Fibroblast of the aortic adventitia (primary cell): ENCODE data around the gene DNMT3A. TPM values are rescaled to one million over a fixed set of nuclear protein-coding genes. Genes with fewer than 3 reads are reported as not detected.

Experiments used
- DNase-seq: peaks from one replicate; pipeline ENCODE4 v3.0.0-alpha.2; 2010; ENCODE audit warnings: low read depth
- H3K4me3 ChIP-seq: 2 replicates; pipeline ENCODE4 v1.5.1; 2011; ENCODE audit warnings: low read depth, mild to moderate bottlenecking, control low read depth, low read length, moderate library complexity
- CTCF ChIP-seq: IDR thresholded peaks from 2 replicates; pipeline ENCODE4 v1.5.1; 2011; ENCODE audit warnings: mild to moderate bottlenecking, low read length, control low read depth, inconsistent platforms; ENCODE audit not compliant: insufficient read depth
- total RNA-seq: library from RNA; depleted of rRNA; stranded (reverse); fragments of >200 nt; gene quantifications from 2 replicates; pipeline ENCODE4 v1.2.3, GENCODE V29; 2012; ENCODE audit warnings: low replicate concordance

The DNMT3A gene
- total RNA-seq, 1 donor: 10.8 TPM

- no peak for TF ChIP-seq CTCF
- no peak for DNase-seq
- peak overlapping the region; percentile 42 for H3K4me3 ChIP-seq
These were observed 19.7 kb upstream of the DNMT3A start for GRCh38 chr2:25361261-25362048.

GRCh38 chr2:25358836-25359235, 17.1 kb upstream of the DNMT3A start:
- H3K4me3 ChIP-seq: no peak overlapping the region
- TF ChIP-seq CTCF: no peak
- DNase-seq: no peak

- TF ChIP-seq CTCF: no peak
- no peak overlapping the region for H3K4me3 ChIP-seq
- DNase-seq: no peak
These were observed 16.6 kb upstream of the DNMT3A start for GRCh38 chr2:25358249-25358815.

GRCh38 chr2:25356088-25356487, 14.4 kb upstream of the DNMT3A start:
- TF ChIP-seq CTCF: no peak
- H3K4me3 ChIP-seq: no peak overlapping the region
- DNase-seq: no peak

GRCh38 chr2:25355270-25355669, 13.5 kb upstream of the DNMT3A start:
- DNase-seq: no peak
- no peak for TF ChIP-seq CTCF
- H3K4me3 ChIP-seq: no peak overlapping the region

- no peak for DNase-seq
- no peak overlapping the region for H3K4me3 ChIP-seq
- TF ChIP-seq CTCF: no peak
These were observed 12.4 kb upstream of the DNMT3A start for GRCh38 chr2:25354116-25354515.
